Stimulated activated naive B cell treated with anti-CD40 and anti-IgM and Interleukin-4, amounts not matched to agents 10 μg/mL and 1 μg/mL and 100 μg/mL, for 72 hours (primary cell): ENCODE data around the gene LAMC2.
A peak's percentile ranks its signal among the peaks of the same experiment; 100 is the strongest.
"Not testable (repeated sequence)": the region's sequence is repeated elsewhere in the genome, so short reads cannot be mapped to it uniquely, and the experiment has no call there.

Experiments used
- ATAC-seq, 2 donors: fragments of 150-1000 bp; cut with Tn5 transposase; replicated peaks; 2 replicates each; pipeline ENCODE4 v1.10.0; 2021; ENCODE audit warnings: moderate library complexity in 1 of 2
- DNase-seq: peaks from one replicate; pipeline ENCODE4 v3.0.0; 2021
- H3K27ac Mint-ChIP-seq: one replicate; pipeline ENCODE4 v1.8.0; 2022; ENCODE audit warnings: mild to moderate bottlenecking, mixed read lengths
- H3K27me3 Mint-ChIP-seq, 2 donors: one replicate each; pipeline ENCODE4 v1.8.0; 2022; ENCODE audit warnings: mixed read lengths in 2 of 2
- H3K36me3 Mint-ChIP-seq, 2 donors: one replicate each; pipeline ENCODE4 v1.8.0; 2022; ENCODE audit warnings: mixed read lengths in 2 of 2, mild to moderate bottlenecking in 1 of 2
- H3K4me1 Mint-ChIP-seq, 2 donors: one replicate each; pipeline ENCODE4 v1.8.0; 2022; ENCODE audit warnings: mixed read lengths in 2 of 2, mild to moderate bottlenecking in 1 of 2
- H3K4me3 Mint-ChIP-seq, 2 donors: one replicate each; pipeline ENCODE4 v1.8.0; 2022; ENCODE audit warnings: mild to moderate bottlenecking in 2 of 2, mixed read lengths in 2 of 2, moderate library complexity in 1 of 2
- H3K9me3 Mint-ChIP-seq, 2 donors: one replicate each; pipeline ENCODE4 v1.8.0; 2022; ENCODE audit warnings: mixed read lengths in 2 of 2, mild to moderate bottlenecking in 1 of 2

The LAMC2 gene

DNA sequence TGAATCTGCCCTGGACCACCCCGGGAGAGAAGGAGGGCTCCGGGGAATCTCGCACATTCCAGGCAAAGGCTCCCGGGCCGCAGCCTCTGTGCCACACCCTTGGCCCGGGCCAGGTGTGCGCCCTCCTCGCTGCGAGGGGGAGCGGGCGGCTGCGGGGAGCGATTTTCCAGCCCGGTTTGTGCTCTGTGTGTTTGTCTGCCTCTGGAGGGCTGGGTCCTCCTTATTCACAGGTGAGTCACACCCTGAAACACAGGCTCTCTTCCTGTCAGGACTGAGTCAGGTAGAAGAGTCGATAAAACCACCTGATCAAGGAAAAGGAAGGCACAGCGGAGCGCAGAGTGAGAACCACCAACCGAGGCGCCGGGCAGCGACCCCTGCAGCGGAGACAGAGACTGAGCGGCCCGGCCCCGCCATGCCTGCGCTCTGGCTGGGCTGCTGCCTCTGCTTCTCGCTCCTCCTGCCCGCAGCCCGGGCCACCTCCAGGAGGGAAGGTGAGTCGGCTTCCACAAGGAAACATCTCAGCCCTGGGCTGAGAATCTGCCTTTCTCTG is at the start of gene LAMC2:
TSS of gene LAMC2 (plus strand) at position 324 of the 550 bp plus-strand sequence. CDS start at position 413, 89 bp downstream.
- H3K27ac Mint-ChIP-seq = no peak within 1 kb of the TSS
- peaks cover 34 to 35% of the 10 kb centered on the region in 2 donors for H3K27me3 Mint-ChIP-seq
- peak within 1 kb of the TSS; percentile 49 to 80 for H3K4me3 Mint-ChIP-seq
- no peaks in the 10 kb centered on the region for H3K36me3 Mint-ChIP-seq
- DNase-seq = no peak
- H3K4me1 Mint-ChIP-seq = peaks cover 2 to 13% of the 10 kb centered on the region in 2 donors
- H3K9me3 Mint-ChIP-seq = no peaks in the 10 kb centered on the region
- peak; percentile 45 to 73 for ATAC-seq

DNA sequence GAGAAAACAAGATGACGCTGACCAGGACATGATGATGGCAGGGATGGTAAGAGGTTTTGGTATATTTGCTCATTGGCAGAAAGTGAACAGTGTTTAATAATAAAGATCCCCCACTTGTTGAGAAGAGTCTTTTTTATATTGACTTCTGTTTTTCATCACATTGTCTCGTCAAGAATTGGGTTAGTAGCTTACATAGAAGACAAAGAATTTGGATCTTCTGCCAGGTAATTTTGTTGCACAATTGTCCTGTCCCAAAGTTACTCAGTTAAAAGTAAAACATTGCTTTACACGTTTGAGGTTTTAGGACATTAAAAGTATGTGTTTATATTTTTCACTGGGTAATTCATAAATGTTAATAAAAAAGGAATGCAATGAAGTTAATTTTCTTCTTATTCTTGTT is 48.3 kb upstream of the LAMC2 start:
- peaks cover 1 to 10% of the 10 kb centered on the region in 2 donors for H3K4me1 Mint-ChIP-seq
- ATAC-seq (no peak), DNase-seq (no peak)
- H3K4me3 Mint-ChIP-seq = no peak overlapping the region
- peaks cover 22 to 54% of the 10 kb centered on the region in 2 donors for H3K36me3 Mint-ChIP-seq
- no peak overlapping the region for H3K27ac Mint-ChIP-seq
- H3K9me3 Mint-ChIP-seq = no peaks in the 10 kb centered on the region
- no peaks in the 10 kb centered on the region for H3K27me3 Mint-ChIP-seq

DNA sequence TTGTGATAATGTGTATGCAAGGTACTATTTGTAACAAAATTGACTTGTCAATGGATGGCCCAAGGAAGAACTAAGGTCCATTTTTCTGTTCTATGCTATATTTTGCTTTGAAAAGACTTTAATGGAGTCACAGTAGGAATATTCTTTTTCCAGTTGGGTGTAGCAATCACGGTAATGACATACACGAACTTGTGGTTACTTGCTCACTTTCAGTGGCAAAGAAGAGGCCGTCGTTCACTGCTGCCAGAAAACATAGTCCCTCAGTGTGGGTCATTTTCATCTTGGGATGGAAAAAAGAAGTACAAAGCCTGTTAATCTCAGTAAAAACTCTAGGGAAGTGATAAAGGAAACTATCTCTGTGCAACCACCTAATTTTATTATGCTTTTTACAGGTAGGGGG is 47.8 kb upstream of the LAMC2 start:
- Mint-ChIP-seq H3K9me3 (no peaks in the 10 kb centered on the region), H3K4me3 (no peak overlapping the region), H3K36me3 (peaks cover 24 to 56% of the 10 kb centered on the region in 2 donors), H3K27ac (no peak overlapping the region), H3K27me3 (no peaks in the 10 kb centered on the region), H3K4me1 (peaks cover 1 to 10% of the 10 kb centered on the region in 2 donors)
- DNase-seq = no peak
- ATAC-seq = no peak

DNA sequence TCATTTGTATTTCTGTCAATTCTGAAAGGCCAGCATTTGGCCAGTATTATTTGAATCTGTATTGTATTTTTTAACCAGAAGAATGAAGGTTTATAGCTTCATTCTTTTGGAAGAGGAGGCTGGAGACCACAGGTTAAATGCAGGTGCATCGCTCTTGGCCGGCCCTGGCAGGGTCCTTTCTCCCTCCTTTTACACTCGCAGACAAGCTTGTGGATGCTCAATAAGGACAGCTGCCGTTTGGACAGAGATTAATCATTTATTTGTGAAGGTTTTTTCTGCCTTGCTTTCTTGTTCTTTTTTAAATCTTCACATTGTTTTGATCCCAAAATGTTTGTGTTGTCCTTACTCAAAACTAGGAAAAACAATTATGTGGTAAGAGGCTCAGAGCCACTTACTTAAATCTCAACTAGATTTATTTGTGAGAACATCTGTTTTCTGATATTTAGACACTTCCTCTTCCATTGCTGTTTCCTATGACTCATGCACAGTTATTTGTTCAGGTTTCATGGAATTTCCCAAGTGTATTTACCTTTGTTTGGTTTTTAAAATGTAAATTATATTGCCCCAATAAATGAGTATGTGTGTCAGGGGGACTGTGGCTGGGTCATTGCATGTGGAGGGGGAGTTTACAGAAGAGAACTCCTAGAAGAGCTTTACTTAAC is 46.7 kb upstream of the LAMC2 start:
- ATAC-seq = peak; percentile 46 to 51
- Mint-ChIP-seq H3K4me1 (peaks cover 3 to 10% of the 10 kb centered on the region in 2 donors), H3K27me3 (no peaks in the 10 kb centered on the region), H3K4me3 (no peak overlapping the region), H3K9me3 (no peaks in the 10 kb centered on the region), H3K36me3 (peaks cover 23 to 52% of the 10 kb centered on the region in 2 donors), H3K27ac (no peak overlapping the region)
- no peak for DNase-seq

DNA sequence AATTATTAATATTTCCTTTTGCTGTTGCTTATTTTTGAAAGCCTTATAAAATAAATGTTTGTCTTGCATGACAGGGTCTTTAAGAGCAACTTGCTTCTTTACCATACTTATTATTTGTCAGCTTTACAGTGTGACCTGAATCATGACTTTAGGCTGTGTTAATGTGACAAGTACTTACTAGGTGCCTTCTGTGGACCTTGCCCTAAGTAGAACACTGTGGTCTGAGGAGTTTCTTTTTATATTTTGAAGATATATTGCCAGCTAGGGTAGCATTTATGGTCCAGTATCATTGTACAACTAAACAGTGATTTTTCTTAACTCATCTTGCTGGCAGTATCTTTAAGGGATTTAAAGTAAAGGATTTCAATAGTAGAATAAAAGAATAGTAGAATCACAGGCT is 45.4 kb upstream of the LAMC2 start:
- ATAC-seq (no peak), DNase-seq (no peak)

DNA sequence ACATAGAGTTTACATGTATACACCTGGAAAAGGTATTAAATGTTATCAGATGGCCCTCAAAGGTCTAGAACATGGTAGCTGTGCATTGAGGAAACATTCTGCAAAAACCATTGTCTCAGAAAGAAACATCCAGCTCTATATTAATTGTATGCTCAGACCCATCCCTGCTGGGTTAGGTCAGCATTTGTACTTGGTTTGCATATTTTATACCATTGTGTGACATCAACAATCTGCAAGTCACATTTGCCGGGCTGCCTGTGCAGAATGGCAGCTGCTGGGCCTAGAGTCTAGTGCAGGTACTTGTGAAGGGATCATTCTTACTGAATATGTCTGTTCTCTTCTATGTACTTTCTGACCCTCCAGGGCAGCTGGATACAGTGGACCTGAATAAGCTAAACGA is 43.9 kb upstream of the LAMC2 start:
- ATAC-seq = no peak
- no peaks in the 10 kb centered on the region for H3K27me3 Mint-ChIP-seq
- no peak overlapping the region for H3K4me3 Mint-ChIP-seq
- no peak for DNase-seq
- H3K27ac Mint-ChIP-seq = no peak overlapping the region
- H3K4me1 Mint-ChIP-seq = peaks cover 3 to 10% of the 10 kb centered on the region in 2 donors
- H3K9me3 Mint-ChIP-seq = no peaks in the 10 kb centered on the region
- H3K36me3 Mint-ChIP-seq = peaks cover 13 to 37% of the 10 kb centered on the region in 2 donors

More for the DNA sequence above, 45.4 kb upstream of the LAMC2 start:
- H3K36me3 Mint-ChIP-seq = peaks cover 21 to 46% of the 10 kb centered on the region in 2 donors
- H3K27ac Mint-ChIP-seq = no peak overlapping the region
- no peaks in the 10 kb centered on the region for H3K9me3 Mint-ChIP-seq
- peaks cover 3 to 10% of the 10 kb centered on the region in 2 donors for H3K4me1 Mint-ChIP-seq
- no peak overlapping the region for H3K4me3 Mint-ChIP-seq
- no peaks in the 10 kb centered on the region for H3K27me3 Mint-ChIP-seq

DNA sequence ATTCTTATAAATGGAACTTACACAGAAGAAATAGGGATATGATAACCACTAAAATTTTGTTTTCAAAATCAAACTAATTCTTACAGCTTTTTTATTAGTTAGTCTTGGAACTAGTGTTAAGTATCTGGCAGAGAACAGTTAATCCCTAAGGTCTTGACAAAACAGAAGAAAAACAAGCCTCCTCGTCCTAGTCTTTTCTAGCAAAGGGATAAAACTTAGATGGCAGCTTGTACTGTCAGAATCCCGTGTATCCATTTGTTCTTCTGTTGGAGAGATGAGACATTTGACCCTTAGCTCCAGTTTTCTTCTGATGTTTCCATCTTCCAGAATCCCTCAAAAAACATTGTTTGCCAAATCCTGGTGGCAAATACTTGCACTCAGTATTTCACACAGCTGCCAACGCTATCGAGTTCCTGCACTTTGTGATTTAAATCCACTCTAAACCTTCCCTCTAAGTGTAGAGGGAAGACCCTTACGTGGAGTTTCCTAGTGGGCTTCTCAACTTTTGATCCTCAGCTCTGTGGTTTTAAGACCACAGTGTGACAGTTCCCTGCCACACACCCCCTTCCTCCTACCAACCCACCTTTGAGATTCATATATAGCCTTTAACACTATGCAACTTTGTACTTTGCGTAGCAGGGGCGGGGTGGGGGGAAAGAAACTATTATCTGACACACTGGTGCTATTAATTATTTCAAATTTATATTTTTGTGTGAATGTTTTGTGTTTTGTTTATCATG is 42.3 kb upstream of the LAMC2 start:
- Mint-ChIP-seq H3K9me3 (no peaks in the 10 kb centered on the region), H3K4me3 (no peak overlapping the region), H3K27ac (no peak overlapping the region), H3K4me1 (peaks cover 3 to 10% of the 10 kb centered on the region in 2 donors), H3K27me3 (no peaks in the 10 kb centered on the region), H3K36me3 (peaks cover 8 to 26% of the 10 kb centered on the region in 2 donors)
- ATAC-seq (no peak), DNase-seq (no peak)

DNA sequence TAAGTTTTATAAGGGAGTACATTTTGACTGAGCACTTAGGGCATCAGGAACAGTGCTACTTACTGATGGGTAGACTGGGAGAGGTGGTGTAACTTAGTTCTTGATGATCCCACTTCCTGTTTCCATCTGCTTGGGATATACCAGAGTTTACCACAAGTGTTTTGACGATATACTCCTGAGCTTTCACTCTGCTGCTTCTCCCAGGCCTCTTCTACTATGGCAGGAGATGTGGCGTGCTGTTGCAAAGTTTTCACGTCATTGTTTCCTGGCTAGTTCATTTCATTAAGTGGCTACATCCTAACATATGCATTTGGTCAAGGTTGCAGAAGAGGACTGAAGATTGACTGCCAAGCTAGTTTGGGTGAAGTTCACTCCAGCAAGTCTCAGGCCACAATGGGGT is 41.3 kb upstream of the LAMC2 start:
- DNase-seq (no peak), ATAC-seq (no peak)
- no peaks in the 10 kb centered on the region for H3K27me3 Mint-ChIP-seq
- peaks cover 2 to 20% of the 10 kb centered on the region in 2 donors for H3K36me3 Mint-ChIP-seq
- peaks cover 2% of the 10 kb centered on the region in 2 donors for H3K4me1 Mint-ChIP-seq
- no peaks in the 10 kb centered on the region for H3K9me3 Mint-ChIP-seq
- no peak overlapping the region for H3K4me3 Mint-ChIP-seq
- no peak overlapping the region for H3K27ac Mint-ChIP-seq

DNA sequence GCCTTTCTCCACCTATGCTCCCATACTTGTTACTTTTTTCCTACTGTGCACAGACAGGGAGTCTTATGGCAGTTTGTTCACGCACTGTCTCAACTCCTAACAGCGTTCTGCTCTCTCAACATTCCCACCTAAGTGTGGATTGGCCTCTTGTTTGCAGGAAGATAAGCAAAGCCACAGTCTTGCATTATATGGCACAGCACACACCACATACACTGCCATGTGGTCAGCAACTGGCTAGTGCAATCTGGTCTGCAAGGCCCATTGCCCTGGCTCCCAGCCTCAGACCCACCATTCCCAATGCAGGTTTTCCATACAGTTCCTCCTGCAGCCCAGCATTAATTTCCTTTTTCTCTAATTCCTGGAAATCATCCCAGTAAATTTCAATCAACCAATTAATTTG is 38.3 kb upstream of the LAMC2 start:
- no peak overlapping the region for H3K27ac Mint-ChIP-seq
- peaks cover 0 to 2% of the 10 kb centered on the region in 2 donors for H3K4me1 Mint-ChIP-seq
- peaks cover 2 to 16% of the 10 kb centered on the region in 2 donors for H3K36me3 Mint-ChIP-seq
- no peak for DNase-seq
- H3K9me3 Mint-ChIP-seq = no peaks in the 10 kb centered on the region
- no peak for ATAC-seq
- peaks cover 0 to 2% of the 10 kb centered on the region in 2 donors for H3K27me3 Mint-ChIP-seq
- H3K4me3 Mint-ChIP-seq = no peak overlapping the region

DNA sequence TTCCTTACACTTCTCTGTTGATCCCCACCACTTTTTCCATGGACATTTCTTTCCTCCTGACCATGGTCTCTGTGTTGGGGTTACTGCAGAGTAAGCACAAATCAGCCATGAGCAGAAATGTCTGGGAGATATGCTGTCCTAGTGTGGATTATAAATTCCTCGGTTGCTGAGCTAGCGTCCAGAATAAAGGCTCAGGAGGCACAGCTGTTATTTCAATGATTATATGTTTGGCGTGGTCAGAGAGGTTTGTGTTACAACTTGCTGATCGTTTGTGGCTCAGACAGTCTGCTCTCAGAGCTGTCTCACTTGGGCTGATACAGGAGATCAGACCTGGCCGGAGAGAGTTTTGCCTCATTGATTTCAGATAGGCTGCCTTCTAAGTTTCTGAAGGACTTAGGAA is 37.5 kb upstream of the LAMC2 start:
- ATAC-seq = no peak
- no peak for DNase-seq
- peaks cover 0 to 11% of the 10 kb centered on the region in 2 donors for H3K36me3 Mint-ChIP-seq
- H3K27ac Mint-ChIP-seq = no peak overlapping the region
- H3K4me3 Mint-ChIP-seq = no peak overlapping the region
- H3K27me3 Mint-ChIP-seq = peaks cover 0 to 8% of the 10 kb centered on the region in 2 donors
- no peaks in the 10 kb centered on the region for H3K9me3 Mint-ChIP-seq
- H3K4me1 Mint-ChIP-seq = peaks cover 0 to 2% of the 10 kb centered on the region in 2 donors

DNA sequence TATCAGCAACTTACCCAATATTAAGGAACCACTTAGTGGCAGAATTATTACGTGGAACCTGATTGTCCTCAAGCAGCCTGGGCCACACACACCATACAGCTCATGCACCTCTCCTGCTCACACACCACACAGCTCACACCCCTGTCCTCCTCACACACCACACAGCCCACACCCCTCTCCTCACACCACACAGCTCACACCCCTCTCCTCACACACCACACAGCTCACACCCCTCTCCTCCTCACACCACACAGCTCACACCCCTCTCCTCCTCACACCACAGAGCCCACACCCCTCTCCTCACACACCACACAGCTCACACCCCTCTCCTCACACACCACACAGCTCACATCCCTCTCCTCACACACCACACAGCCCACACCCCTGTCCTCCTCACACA is 36.8 kb upstream of the LAMC2 start:
- DNase-seq = no peak
- Mint-ChIP-seq H3K9me3 (no peaks in the 10 kb centered on the region), H3K27ac (no peak overlapping the region), H3K4me3 (no peak overlapping the region), H3K36me3 (peaks cover 0 to 6% of the 10 kb centered on the region in 2 donors), H3K27me3 (peaks cover 0 to 8% of the 10 kb centered on the region in 2 donors), H3K4me1 (no peaks in the 10 kb centered on the region)
- ATAC-seq = no peak

DNA sequence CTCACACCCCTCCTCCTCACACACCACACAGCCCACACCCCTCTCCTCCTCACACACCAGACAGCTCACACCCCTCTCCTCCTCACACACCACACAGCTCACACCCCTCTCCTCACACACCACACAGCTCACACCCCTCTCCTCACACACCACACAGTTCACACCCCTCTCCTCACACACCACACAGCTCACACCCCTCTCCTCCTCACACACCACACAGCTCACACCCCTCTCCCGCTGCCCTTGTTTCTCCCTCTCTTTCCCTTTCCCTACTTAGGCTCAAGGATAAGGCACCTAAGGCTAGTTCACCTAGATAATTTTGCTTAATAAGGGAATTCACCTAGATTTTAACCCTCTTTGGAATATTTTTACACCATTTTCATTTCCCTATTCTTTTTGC is 36.0 kb upstream of the LAMC2 start:
- H3K27ac Mint-ChIP-seq = peak overlapping the region; percentile 2
- not testable (repeated sequence) for H3K4me3 Mint-ChIP-seq, H3K9me3 Mint-ChIP-seq, DNase-seq, ATAC-seq, H3K36me3 Mint-ChIP-seq, H3K4me1 Mint-ChIP-seq, H3K27me3 Mint-ChIP-seq

DNA sequence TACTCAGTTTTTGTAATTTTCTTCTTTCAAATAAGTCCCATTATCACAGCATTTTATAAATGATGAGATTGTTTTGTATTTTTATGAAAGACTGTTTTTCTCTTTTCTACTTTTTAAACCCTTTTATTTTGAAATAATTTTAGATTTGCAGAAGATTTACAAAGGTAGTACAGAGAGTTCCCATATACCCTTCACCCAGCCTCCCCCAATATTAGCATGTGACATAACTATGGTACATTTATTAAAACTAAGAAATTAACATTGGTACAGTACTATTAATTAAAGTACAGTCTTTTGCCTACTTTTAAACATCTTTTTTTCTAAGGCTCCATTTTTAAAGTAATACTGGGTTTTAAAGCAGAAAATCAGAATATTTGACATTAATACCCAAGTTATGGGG is 35.6 kb upstream of the LAMC2 start:
- no peaks in the 10 kb centered on the region for H3K36me3 Mint-ChIP-seq
- no peak overlapping the region for H3K27ac Mint-ChIP-seq
- H3K4me3 Mint-ChIP-seq = no peak overlapping the region
- no peaks in the 10 kb centered on the region for H3K4me1 Mint-ChIP-seq
- no peak for DNase-seq
- peaks cover 0 to 8% of the 10 kb centered on the region in 2 donors for H3K27me3 Mint-ChIP-seq
- ATAC-seq = no peak
- no peaks in the 10 kb centered on the region for H3K9me3 Mint-ChIP-seq

DNA sequence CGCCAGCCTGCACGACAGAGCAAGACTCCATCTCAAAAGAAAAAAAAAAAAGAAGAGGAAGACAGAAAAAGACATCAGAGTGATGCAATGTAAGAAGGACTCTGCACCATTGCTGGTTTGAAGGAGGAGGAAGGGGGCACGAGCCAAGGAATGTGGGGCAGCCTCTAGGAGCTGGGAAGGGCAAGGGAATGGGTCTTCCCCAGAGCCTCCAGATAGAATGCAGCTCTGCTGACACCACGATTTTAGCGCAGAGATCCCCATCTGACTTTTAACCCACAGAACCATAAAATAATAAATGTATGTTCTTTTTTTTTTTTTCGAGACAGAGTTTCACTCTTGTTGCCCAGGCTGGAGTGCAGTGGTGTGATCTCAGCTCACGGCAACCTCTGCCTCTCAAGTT is 33.9 kb upstream of the LAMC2 start:
- Mint-ChIP-seq H3K4me1 (no peaks in the 10 kb centered on the region), H3K4me3 (no peak overlapping the region)

DNA sequence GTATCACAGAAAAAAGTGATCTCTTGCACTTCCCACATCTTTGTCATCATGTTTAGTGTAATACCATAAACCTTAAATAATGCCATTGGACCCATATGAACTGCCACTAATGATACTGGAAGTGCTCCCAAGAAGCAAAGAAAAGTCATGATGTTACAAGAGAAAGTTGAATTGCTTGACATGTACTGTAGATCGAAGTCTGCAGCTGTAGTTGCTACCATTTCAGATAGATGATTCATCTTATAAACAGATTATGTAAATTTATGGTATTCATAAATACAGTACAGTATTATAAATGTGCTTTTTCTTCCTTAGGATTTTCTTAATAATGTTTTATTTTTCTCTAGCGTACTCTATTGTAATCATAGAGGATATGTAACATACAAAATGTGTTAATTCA is 30.1 kb upstream of the LAMC2 start:
- no peak for ATAC-seq
- no peaks in the 10 kb centered on the region for H3K36me3 Mint-ChIP-seq
- peaks cover 0 to 8% of the 10 kb centered on the region in 2 donors for H3K27me3 Mint-ChIP-seq
- no peak for DNase-seq
- no peaks in the 10 kb centered on the region for H3K9me3 Mint-ChIP-seq
- no peaks in the 10 kb centered on the region for H3K4me1 Mint-ChIP-seq
- no peak overlapping the region for H3K27ac Mint-ChIP-seq
- H3K4me3 Mint-ChIP-seq = no peak overlapping the region

More for the DNA sequence above, 33.9 kb upstream of the LAMC2 start:
- Mint-ChIP-seq H3K9me3 (no peaks in the 10 kb centered on the region), H3K36me3 (no peaks in the 10 kb centered on the region), H3K27ac (no peak overlapping the region), H3K27me3 (peaks cover 0 to 8% of the 10 kb centered on the region in 2 donors)
- DNase-seq = no peak
- ATAC-seq = no peak
